ENCODE results near the gene NPDC1.

NPDC1 gene

DNA sequence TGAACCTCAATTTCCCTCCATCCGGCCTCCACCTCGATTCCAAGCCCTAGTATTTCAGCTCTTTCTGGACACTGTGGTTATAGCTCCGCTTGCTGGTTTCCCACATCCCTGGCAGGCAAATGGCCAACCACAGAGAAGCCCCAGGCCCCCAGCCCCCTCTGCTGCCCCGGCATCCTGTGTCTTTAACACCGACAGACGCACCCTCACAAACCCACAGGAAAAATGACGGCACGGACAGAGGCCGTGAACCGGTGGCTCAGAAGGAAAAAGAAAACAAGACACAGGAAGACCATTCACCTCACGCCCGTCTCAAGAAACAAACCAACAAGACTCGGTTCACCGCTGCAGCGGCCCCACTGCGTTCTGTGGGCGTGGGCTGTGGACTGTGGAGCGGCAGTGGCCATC, 48.1 kb downstream of the NPDC1 start:
- peak overlapping the region; percentile 55 for H3K27ac ChIP-seq (ENCODE audit: poor library complexity, severe bottlenecking)
- TF ChIP-seq, protein P1, sequence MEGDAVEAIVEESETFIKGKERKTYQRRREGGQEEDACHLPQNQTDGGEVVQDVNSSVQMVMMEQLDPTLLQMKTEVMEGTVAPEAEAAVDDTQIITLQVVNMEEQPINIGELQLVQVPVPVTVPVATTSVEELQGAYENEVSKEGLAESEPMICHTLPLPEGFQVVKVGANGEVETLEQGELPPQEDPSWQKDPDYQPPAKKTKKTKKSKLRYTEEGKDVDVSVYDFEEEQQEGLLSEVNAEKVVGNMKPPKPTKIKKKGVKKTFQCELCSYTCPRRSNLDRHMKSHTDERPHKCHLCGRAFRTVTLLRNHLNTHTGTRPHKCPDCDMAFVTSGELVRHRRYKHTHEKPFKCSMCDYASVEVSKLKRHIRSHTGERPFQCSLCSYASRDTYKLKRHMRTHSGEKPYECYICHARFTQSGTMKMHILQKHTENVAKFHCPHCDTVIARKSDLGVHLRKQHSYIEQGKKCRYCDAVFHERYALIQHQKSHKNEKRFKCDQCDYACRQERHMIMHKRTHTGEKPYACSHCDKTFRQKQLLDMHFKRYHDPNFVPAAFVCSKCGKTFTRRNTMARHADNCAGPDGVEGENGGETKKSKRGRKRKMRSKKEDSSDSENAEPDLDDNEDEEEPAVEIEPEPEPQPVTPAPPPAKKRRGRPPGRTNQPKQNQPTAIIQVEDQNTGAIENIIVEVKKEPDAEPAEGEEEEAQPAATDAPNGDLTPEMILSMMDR (IDR thresholded peaks at IDR 0.05; ENCODE audit: poor library complexity, severe bottlenecking): no peak
- ATAC-seq (ENCODE audit: low read depth): no peak

DNA sequence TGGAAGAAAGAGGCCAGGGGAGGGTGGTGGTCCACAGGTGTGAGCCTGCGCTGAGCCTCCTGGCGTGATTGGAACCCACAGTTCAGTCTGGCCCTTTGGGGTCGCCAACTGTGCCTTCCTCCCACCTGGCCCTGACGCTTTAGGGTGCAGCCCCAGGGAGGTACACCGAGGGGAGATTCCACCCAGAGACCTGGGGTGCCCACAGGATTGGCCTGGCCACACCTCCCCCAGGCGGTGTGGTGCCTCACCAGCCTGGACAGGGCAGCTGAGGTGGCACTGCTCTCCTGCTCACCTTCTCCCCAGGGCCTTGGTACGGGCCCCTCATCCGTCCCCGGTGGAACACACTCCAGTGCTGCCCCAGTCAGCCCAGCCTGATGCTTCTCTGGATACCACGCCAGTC, 48.6 kb downstream of the NPDC1 start:
- Histone ChIP-seq H3K4me1 (ENCODE audit: insufficient read depth, poor library complexity, severe bottlenecking) (peaks cover 22% of the 10 kb centered on the region), H3K4me3 (ENCODE audit: severe bottlenecking) (no peak overlapping the region), H3K9me3 (ENCODE audit: severe bottlenecking) (no peaks in the 10 kb centered on the region), H3K36me3 (ENCODE audit: low read depth) (peaks cover 4% of the 10 kb centered on the region; the same call in 1 of the 2 replicates), H3K27ac (ENCODE audit: poor library complexity, severe bottlenecking) (peak overlapping the region; percentile 55), H3K27me3 (ENCODE audit: insufficient read depth, poor library complexity, severe bottlenecking) (no peaks in the 10 kb centered on the region)
- ATAC-seq (ENCODE audit: low read depth) (no peak), DNase-seq (ENCODE audit: low spot score) (no peak)
- TF ChIP-seq, protein P1 (IDR thresholded peaks at IDR 0.05; ENCODE audit: poor library complexity, severe bottlenecking): no peak

More for the DNA sequence above, 48.1 kb downstream of the NPDC1 start:
- DNase-seq (ENCODE audit: low spot score): no peak
- Histone ChIP-seq H3K9me3 (ENCODE audit: severe bottlenecking) (no peaks in the 10 kb centered on the region), H3K4me1 (ENCODE audit: insufficient read depth, poor library complexity, severe bottlenecking) (peaks cover 22% of the 10 kb centered on the region), H3K36me3 (ENCODE audit: low read depth) (peaks cover 4% of the 10 kb centered on the region; the same call in 1 of the 2 replicates), H3K4me3 (ENCODE audit: severe bottlenecking) (no peak overlapping the region), H3K27me3 (ENCODE audit: insufficient read depth, poor library complexity, severe bottlenecking) (no peaks in the 10 kb centered on the region)

GRCh38 chr9:136996361-136997292, 49.4 kb downstream of the NPDC1 start, which contains the start of gene CLIC3:
TSS of gene CLIC3 (minus strand) at chr9:136996568. CDS start at chr9:136996543, 25 bp downstream.
- Histone ChIP-seq H3K4me1 (ENCODE audit: insufficient read depth, poor library complexity, severe bottlenecking) (peaks cover 22% of the 10 kb centered on the region), H3K27me3 (ENCODE audit: insufficient read depth, poor library complexity, severe bottlenecking) (no peaks in the 10 kb centered on the region), H3K9me3 (ENCODE audit: severe bottlenecking) (no peaks in the 10 kb centered on the region), H3K36me3 (ENCODE audit: low read depth) (peaks cover 4% of the 10 kb centered on the region; the same call in 1 of the 2 replicates), H3K27ac (ENCODE audit: poor library complexity, severe bottlenecking) (peak within 1 kb of the TSS; percentile 55), H3K4me3 (ENCODE audit: severe bottlenecking) (peak within 1 kb of the TSS; percentile 17)
- ATAC-seq (ENCODE audit: low read depth): peak; percentile 55
- no peak for DNase-seq (ENCODE audit: low spot score)
- TF ChIP-seq, protein P1 (IDR thresholded peaks at IDR 0.05; ENCODE audit: poor library complexity, severe bottlenecking): no peak

DNA sequence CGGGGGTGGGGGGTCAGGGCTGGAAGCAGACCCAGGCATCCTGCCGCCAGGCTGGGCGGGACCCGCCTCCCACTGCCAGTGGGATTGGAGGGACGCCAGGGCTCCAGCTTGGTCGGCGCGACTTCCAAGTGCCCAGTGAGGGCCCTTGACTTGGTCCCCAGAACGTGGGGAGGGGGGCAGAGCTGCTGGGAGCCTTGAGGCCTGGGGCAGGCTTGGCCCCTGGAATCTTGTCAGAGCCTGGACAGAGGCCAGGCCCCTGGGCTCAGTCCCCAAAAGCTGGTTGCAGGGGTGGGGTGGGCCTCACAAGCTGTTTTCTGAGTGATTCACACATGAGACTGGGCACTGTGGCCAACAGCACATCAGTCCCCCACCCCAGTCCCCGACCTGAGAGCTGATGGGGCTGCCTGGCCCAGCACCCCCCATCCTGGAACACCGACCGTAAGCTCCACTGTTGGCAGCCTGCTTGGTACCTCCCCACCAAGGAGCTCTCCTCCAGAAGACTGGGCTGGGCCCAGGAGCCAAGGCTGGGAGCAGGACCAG, 50.1 kb downstream of the NPDC1 start:
- H3K4me1 ChIP-seq (ENCODE audit: insufficient read depth, poor library complexity, severe bottlenecking): peaks cover 22% of the 10 kb centered on the region
- TF ChIP-seq, protein P1 (IDR thresholded peaks at IDR 0.05; ENCODE audit: poor library complexity, severe bottlenecking): no peak

More for the DNA sequence above, 50.1 kb downstream of the NPDC1 start:
- Histone ChIP-seq H3K9me3 (ENCODE audit: severe bottlenecking) (no peaks in the 10 kb centered on the region), H3K4me3 (ENCODE audit: severe bottlenecking) (peak overlapping the region; percentile 17), H3K27me3 (ENCODE audit: insufficient read depth, poor library complexity, severe bottlenecking) (no peaks in the 10 kb centered on the region), H3K27ac (ENCODE audit: poor library complexity, severe bottlenecking) (peak overlapping the region; percentile 55), H3K36me3 (ENCODE audit: low read depth) (peaks cover 4% of the 10 kb centered on the region; the same call in 1 of the 2 replicates)
- DNase-seq (ENCODE audit: low spot score) (no peak), ATAC-seq (ENCODE audit: low read depth) (no peak)
